ENCODE results near the gene MATN1.
"Not testable (repeated sequence)": the region's sequence is repeated elsewhere in the genome, so short reads cannot be mapped to it uniquely, and the experiment has no call there.

Gene MATN1

DNA sequence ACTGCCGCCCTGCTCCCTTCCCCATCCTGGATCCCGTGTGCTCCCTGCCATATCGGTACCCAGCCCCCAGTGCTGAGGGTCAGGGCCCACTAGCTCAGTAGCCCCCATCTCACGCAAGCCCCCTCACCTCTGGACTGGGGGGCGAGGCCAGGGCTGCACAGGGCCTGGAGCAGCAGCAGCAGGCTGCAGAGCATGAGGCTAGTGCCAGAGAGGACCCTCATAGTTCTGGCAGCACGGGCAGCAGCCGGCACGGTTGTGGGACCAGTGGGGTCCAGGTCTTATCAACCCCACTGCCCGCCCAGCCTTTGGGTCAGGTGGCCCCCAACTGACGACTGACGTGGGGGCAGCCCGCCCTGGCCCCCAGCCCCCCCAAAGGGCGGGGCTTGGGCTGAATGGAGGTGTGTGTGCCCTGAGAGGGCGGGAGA lies at the start of gene MATN1:
TSS of gene MATN1 (minus strand) at position 255 of the 425 bp plus-strand sequence. CDS start at position 221, 34 bp downstream.
- DNase-seq = no peak

GRCh38 chr1:30771005-30771404 lies 47.6 kb upstream of the MATN1 start:
- DNase-seq = no peak

- DNase-seq = peak; percentile 7
Measured at GRCh38 chr1:30770150-30770549, 46.8 kb upstream of the MATN1 start.

DNA sequence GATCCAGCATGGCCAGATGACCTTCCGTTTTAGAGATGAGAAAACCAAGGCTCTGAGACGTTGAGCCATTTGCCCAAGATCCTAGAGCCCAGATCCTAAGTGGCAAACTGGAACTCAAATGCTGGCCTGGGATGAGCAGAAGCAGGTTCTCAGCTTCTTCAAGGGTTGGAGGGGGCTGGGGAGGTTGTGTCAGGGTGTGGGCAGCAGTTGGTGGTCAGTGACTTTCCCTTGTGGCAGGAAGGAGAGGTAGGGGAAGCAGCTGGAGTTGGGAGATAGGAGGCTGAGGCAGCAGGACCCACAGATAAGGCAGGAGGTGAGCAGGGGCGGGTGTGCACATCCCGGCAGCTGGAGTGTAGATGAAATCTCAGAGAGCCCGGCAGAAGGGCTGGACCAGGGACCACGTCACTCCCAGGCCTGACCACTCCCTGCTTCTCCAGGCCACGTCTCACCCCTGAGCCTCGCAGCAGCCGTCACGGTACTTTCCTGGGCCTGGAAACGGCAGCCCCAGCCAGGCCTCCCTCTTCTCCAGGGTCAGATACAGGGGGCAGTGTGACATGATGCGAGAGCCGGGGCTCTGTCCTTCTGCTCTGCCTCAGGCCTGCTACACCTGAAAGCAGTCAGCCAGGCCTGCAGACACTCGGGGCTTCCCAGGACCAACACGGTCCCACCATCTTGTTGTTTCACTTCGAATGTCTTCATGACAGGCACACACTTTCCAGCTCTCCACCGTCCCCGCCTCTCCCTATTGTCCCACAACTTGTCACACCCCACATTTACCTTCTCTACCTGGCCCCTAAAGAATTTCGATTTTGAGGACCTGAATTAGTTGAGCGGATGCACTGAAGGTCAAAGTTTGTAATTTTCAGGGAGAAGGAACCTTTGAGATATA lies 45.7 kb upstream of the MATN1 start:
- DNase-seq = no peak

GRCh38 chr1:30768159-30768829 lies 44.9 kb upstream of the MATN1 start:
- no peak for DNase-seq

DNA sequence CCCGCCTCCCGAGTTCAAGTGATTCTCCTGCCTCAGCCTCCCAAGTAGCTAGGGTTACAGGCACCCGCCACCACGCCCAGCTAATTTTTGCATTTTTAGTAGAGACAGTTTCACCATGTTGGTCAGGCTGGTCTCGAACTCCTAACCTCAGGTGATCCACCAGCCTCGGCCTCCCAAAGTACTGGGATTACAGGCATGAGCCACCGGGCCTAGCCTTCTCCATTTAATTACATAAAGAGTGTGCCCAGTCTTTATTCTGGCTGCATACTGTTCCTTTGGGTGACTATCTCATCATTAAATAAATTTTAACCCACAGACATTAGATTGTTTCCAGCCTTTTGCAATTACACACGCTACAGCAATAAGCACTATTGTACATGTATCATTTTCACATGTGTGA lies 43.6 kb upstream of the MATN1 start:
- DNase-seq = not testable (repeated sequence)

DNA sequence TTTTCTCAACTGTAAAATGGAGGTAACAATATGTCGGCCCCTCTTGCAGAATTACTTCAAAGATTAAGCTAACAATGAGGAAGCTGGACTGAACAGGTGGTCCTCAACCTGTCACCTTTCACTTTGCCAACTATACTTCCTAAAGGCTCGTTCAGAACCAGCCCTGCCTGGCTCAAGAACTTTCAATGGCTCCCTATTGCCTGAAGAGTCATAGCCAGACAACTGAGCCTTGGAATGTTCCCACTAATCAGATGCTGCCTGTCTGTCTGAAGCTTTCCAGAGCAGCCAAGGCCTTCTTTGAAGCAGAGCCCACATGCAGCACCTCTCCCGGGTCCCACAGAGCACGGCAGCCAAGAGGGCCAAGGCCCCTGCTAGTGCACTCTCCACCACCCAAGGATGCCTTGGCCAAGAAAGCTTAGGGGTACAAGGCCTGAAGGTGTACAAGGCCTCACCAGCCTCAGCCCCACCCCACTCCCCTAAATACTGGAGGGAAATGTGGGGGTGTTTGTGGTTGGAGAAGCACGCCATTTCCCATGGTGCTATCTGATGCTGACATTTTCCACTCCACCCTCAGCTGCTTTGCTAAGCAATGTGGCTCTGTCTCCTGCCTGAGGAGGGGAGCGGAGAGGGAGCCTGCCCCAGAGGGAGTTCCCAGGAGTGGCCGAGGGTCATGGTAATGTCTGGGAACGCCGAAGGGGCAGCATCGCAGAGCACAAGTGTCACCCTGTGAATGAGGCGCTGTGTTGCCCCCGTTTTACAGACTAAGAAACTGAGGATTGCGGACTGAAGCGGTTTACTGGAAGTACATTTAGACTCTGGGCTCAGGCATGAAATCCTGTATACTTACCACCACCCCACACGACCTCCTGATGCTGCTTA lies 42.4 kb upstream of the MATN1 start:
- DNase-seq = no peak

- DNase-seq = no peak
Measured at GRCh38 chr1:30764939-30765555, 41.7 kb upstream of the MATN1 start.

- no peak for DNase-seq
Measured at GRCh38 chr1:30764396-30764795, 41.0 kb upstream of the MATN1 start.

GRCh38 chr1:30763651-30764248 lies 40.4 kb upstream of the MATN1 start:
- DNase-seq = no peak

DNA sequence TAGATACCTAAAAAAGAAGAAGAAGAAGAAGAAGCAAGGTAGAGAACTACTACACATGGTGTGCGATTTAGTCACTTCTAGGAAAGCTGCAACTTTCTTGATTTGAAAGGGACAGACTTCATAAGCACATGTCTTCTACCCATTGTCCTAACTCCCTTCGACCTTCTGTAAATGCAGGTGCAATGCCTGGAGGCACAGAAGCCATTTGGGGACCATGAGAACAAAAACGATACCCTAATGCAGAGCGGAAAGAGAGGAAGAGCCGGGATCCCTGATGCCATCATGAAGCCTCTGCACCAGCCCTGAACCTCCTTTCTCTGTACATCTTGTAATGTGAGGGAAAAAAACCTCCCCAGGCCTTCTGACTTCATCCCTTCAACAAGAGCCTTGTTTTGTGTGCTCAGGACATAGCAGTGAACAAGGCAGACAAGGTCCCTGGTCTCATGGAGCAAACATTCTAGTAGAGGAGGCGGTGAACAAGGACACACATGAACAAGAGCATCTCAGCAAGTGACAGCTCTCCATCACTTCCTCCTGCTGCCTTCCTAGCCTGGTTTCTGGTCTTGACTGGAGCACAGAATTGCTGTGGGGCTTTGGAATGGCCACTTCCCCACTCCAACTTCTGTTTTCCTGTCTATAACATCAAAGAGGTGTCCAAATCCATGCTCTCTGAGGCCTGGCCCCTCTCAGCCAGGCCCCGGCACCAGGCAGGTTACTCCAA lies 39.7 kb upstream of the MATN1 start:
- DNase-seq = no peak

DNA sequence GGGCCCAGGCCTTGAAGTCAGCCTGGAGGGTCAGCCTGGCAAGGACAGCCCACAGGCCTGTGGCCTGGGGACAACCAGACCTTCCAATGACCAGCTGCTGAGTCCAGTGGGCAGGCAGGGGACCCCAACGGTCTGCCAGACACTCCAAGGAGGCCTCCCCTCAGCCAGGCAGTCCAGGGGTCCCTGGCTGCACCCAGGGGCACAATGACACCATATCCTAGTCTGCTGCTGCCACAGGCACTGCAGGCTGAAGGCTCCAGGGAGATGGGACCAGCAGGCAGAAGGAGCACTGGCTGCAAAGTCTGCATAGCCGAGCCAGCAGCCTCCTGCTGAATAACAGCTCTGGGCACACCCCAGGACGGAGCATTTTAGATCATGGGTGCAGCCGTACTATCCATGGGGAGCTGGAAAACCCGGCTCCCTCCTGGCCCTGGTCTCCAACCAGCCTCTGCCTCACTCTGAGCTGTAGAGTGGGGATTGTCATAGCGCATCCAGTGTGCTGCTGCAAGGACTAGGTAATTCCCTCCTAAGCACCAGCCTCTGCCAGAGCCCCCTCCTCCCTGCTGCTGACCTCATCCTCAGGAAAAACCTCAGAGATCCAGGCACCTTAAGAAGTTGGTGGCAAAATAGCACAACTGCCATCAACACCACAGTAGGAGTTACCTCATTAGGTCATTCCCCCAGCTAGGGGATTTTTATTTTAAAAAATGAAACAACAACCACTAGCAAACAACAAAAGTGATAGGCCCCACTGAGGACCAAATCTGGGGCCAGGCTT lies 39.0 kb upstream of the MATN1 start:
- DNase-seq = no peak

GRCh38 chr1:30761381-30762151 lies 38.2 kb upstream of the MATN1 start:
- no peak for DNase-seq

DNA sequence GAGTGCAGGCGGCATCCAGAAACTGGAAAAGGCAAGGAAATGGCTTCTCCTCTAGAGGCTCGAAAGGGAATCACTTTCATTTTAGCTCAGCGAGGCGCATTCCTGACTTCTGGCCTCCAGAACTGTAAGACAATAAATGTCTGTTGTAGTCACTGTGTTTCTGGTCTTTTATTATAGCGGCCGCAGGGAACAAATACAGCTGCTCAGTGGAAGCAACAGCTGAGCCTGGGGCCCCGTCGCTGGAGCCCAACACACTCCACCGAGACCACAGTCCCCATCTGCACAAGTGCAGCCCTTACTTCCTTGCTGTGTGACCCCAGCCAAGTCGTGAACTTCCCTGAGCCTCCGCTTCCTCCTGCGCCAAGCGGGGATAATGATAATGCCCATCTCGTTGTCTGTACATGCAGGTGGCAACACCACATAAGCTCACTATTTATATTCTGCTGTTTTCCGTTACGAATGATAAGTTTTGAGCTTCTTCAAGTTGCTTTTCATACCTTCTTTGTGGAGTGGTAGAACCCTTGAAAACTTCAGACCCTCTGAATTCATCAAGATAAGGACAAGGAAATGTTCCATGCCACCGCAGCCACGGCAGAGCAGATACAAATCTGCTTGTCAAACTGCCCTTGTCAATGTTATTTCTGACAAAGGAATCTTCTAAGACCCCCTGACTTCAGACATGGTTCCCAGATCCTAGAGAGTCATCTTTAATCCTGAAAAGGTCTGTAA lies 37.4 kb upstream of the MATN1 start:
- DNase-seq = no peak

- no peak for DNase-seq
Measured at GRCh38 chr1:30759718-30760281, 36.4 kb upstream of the MATN1 start.

- DNase-seq = no peak
Measured at GRCh38 chr1:30758785-30759380, 35.5 kb upstream of the MATN1 start.

DNA sequence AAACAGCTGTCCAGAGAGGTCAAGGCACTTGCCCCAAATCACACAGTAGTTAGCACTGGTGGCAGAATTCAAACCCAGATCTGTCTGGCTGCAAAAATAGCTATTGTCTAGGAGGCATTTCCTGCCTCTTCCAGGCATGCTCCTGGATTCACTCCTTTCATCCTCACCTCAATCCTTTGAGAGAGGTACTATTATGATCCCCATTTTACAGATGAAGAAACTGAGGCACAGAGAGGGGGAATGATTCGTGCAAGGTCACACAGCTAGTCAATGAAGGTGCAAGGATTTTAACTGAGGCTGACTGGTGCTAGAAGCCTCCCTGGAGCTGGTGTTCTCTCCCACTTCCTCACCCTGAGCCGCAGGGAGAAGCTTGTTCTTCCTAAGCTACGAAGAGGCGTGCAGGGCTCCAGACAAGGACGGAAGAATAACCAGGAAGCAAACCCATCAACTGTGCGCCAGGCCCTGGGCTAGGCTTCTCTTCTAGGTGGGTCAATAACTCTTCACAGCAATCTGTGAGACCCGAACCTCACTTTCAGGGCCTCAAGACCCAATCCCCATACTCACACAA lies 34.8 kb upstream of the MATN1 start:
- no peak for DNase-seq

Measured in NCI-H1092 treated with DMSO at 0.1 percent for 48 hours (cell line).